SU-DHL-6 (cell line): ENCODE data around the gene RAP1A.

ENCODE experiments used
- H2AFZ ChIP-seq: fragments of 200-600 bp; sonication (generic); 2 replicates; pipeline ENCODE4 v1.6.1; 2014; ENCODE audit warnings: low read depth, mild to moderate bottlenecking, moderate library complexity, mixed read lengths, antibody characterized with exemption, low read length; ENCODE audit not compliant: severe bottlenecking
- H3F3A ChIP-seq: fragments of 200-600 bp; shearing (Covaris generic); 2 replicates; pipeline ENCODE4 v1.6.0; 2016; ENCODE audit warnings: antibody characterized with exemption, mild to moderate bottlenecking; ENCODE audit not compliant: insufficient read depth
- H3K27ac ChIP-seq: fragments of 200-600 bp; sonication (generic); 2 replicates; pipeline ENCODE4 v1.5.1; 2016; ENCODE audit warnings: low read depth, mild to moderate bottlenecking, low read length, moderate library complexity, mixed read lengths
- H3K27me3 ChIP-seq: fragments of 200-600 bp; sonication (generic), shearing (Covaris generic); 2 replicates; pipeline ENCODE4 v1.6.0; 2014; ENCODE audit warnings: mild to moderate bottlenecking, low read length
- H3K36me3 ChIP-seq: fragments of 200-600 bp; sonication (generic); 2 replicates; pipeline ENCODE4 v1.6.1; 2014; ENCODE audit warnings: mild to moderate bottlenecking, low read length, mixed read lengths
- H3K4me2 ChIP-seq: fragments of 300-600, 200-600 bp; shearing (Covaris generic), sonication (generic); 2 replicates; pipeline ENCODE4 v1.6.0; 2014; ENCODE audit warnings: low read length, low read depth, mild to moderate bottlenecking; ENCODE audit not compliant: poor library complexity, severe bottlenecking
- H3K4me3 ChIP-seq: fragments of 200-600 bp; sonication (generic); 2 replicates; pipeline ENCODE4 v1.5.1; 2014; ENCODE audit warnings: antibody characterized with exemption, low read length, mild to moderate bottlenecking, mixed read lengths; ENCODE audit not compliant: insufficient read depth, poor library complexity, severe bottlenecking
- H3K79me2 ChIP-seq: fragments of 200-600 bp; sonication (generic); 2 replicates; pipeline ENCODE4 v1.6.1; 2014; ENCODE audit warnings: mild to moderate bottlenecking, low read length, moderate library complexity; ENCODE audit not compliant: insufficient read depth
- H3K9ac ChIP-seq: fragments of 200-600 bp; sonication (generic); 2 replicates; pipeline ENCODE4 v1.7.0; 2014; ENCODE audit warnings: mild to moderate bottlenecking, low read length
- H3K9me2 ChIP-seq: fragments of 200-600 bp; sonication (generic); replicated peaks from 2 replicates; pipeline ENCODE4 v1.6.1; 2014; ENCODE audit warnings: low read length; ENCODE audit not compliant: insufficient read depth
- H3K9me3 ChIP-seq: fragments of 200-600 bp; sonication (generic); 2 replicates; pipeline ENCODE4 v1.6.1; 2014; ENCODE audit warnings: low read length, mixed read lengths; ENCODE audit not compliant: insufficient read depth
- H4K20me1 ChIP-seq: fragments of 200-600 bp; sonication (generic); 2 replicates; pipeline ENCODE4 v1.6.1; 2014; ENCODE audit warnings: low read depth, mild to moderate bottlenecking, antibody characterized with exemption, low read length, moderate library complexity, mixed read lengths
- EZH2phosphoT487 ChIP-seq: fragments of 200-600 bp; sonication (generic), shearing (Covaris generic); conservative IDR thresholded peaks from 2 replicates; pipeline ENCODE4 v1.6.1; 2018; ENCODE audit warnings: mild to moderate bottlenecking, antibody characterized with exemption, low read length, moderate library complexity, mixed read lengths
- TF ChIP-seq, protein P1 (sequence below): fragments of 200-600 bp; sonication (generic); IDR thresholded peaks from one replicate; pipeline ENCODE4 v1.5.1; 2017; ENCODE audit warnings: antibody characterized with exemption, mild to moderate bottlenecking, low read length, moderate library complexity; ENCODE audit not compliant: insufficient read depth, poor library complexity, severe bottlenecking

The RAP1A gene

GRCh38 chr1:111671852-111672251 is 52.3 kb downstream of the RAP1A start:
- Histone ChIP-seq H3K4me2 (no peak overlapping the region), H3K79me2 (peaks cover 95% of the 10 kb centered on the region), H4K20me1 (no peaks in the 10 kb centered on the region), H3K36me3 (peaks cover 3% of the 10 kb centered on the region; the same call in 1 of the 2 replicates), H3K4me3 (no peak overlapping the region), H3K27ac (no peak overlapping the region), H3K9ac (no peak overlapping the region), H2AFZ (no peak overlapping the region), H3K27me3 (no peaks in the 10 kb centered on the region), H3K9me3 (no peaks in the 10 kb centered on the region), H3K9me2 (no peaks in the 10 kb centered on the region), H3F3A (no peaks in the 10 kb centered on the region)
- TF ChIP-seq, protein P1, sequence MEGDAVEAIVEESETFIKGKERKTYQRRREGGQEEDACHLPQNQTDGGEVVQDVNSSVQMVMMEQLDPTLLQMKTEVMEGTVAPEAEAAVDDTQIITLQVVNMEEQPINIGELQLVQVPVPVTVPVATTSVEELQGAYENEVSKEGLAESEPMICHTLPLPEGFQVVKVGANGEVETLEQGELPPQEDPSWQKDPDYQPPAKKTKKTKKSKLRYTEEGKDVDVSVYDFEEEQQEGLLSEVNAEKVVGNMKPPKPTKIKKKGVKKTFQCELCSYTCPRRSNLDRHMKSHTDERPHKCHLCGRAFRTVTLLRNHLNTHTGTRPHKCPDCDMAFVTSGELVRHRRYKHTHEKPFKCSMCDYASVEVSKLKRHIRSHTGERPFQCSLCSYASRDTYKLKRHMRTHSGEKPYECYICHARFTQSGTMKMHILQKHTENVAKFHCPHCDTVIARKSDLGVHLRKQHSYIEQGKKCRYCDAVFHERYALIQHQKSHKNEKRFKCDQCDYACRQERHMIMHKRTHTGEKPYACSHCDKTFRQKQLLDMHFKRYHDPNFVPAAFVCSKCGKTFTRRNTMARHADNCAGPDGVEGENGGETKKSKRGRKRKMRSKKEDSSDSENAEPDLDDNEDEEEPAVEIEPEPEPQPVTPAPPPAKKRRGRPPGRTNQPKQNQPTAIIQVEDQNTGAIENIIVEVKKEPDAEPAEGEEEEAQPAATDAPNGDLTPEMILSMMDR, result no peak
- no peak for TF ChIP-seq EZH2phosphoT487

GRCh38 chr1:111672331-111672730 is 52.7 kb downstream of the RAP1A start:
- no peak overlapping the region for H3K4me3 ChIP-seq

GRCh38 chr1:111677604-111678003 is 58.0 kb downstream of the RAP1A start:
- TF ChIP-seq, protein P1, result no peak
- no peak for TF ChIP-seq EZH2phosphoT487
- Histone ChIP-seq H3K9me2 (no peaks in the 10 kb centered on the region), H3F3A (no peaks in the 10 kb centered on the region), H3K9ac (no peak overlapping the region), H3K27me3 (no peaks in the 10 kb centered on the region), H3K4me3 (no peak overlapping the region), H3K79me2 (peaks cover 69% of the 10 kb centered on the region), H3K4me2 (no peak overlapping the region), H4K20me1 (no peaks in the 10 kb centered on the region), H3K27ac (no peak overlapping the region), H3K36me3 (peaks cover 20% of the 10 kb centered on the region), H3K9me3 (no peaks in the 10 kb centered on the region), H2AFZ (no peak overlapping the region)

More at GRCh38 chr1:111672331-111672730, 52.7 kb downstream of the RAP1A start:
- H4K20me1 ChIP-seq, result no peaks in the 10 kb centered on the region
- H3F3A ChIP-seq, result no peaks in the 10 kb centered on the region
- H3K4me2 ChIP-seq, result no peak overlapping the region
- no peak overlapping the region for H2AFZ ChIP-seq
- peaks cover 97% of the 10 kb centered on the region for H3K79me2 ChIP-seq
- no peak overlapping the region for H3K9ac ChIP-seq
- no peaks in the 10 kb centered on the region for H3K9me3 ChIP-seq
- H3K9me2 ChIP-seq, result no peaks in the 10 kb centered on the region
- TF ChIP-seq, protein P1, result no peak
- TF ChIP-seq EZH2phosphoT487, result no peak
- H3K27ac ChIP-seq, result no peak overlapping the region
- H3K36me3 ChIP-seq, result peaks cover 6% of the 10 kb centered on the region
- H3K27me3 ChIP-seq, result no peaks in the 10 kb centered on the region
